ENCODE data around the gene NIT1. TPM values are rescaled to one million over a fixed set of nuclear protein-coding genes. Genes with fewer than 3 reads are reported as not detected.

NIT1 gene
- total and polyA plus RNA-seq, 9 of the 15 experiments (the other 6 are each of a cell fraction or from before 2014, with no cell fraction given): 18.4 to 76.0 (median 33.7) TPM

DNA sequence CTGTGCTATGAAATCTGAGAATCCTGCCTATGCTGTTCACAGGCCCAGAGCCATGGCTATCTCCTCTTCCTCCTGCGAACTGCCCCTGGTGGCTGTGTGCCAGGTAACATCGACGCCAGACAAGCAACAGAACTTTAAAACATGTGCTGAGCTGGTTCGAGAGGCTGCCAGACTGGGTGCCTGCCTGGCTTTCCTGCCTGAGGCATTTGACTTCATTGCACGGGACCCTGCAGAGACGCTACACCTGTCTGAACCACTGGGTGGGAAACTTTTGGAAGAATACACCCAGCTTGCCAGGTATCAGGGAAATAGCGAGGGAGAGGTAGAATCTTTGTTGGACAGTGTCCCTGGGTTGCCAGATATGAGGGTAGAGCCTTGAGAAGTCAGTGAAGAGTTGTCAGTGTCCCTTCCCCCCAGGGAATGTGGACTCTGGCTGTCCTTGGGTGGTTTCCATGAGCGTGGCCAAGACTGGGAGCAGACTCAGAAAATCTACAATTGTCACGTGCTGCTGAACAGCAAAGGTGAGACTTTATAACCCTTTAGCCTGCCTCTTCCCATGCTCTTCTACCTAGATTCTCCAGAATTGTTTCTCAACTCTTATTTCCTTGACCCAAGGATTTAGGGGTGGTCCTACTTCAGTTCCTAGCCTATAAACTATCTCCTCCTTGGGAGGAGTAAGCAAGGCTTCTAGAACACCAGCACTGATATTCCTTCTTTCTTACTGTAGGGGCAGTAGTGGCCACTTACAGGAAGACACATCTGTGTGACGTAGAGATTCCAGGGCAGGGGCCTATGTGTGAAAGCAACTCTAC is 1.4 kb downstream of the NIT1 start (continued):
- peak in 1 of 3 experiments; percentile 23 for TF ChIP-seq YY1 (IDR thresholded peaks at IDR 0.05; ENCODE audit: borderline replicate concordance in 1 of 3, control insufficient read depth in 1 of 3, extremely low read depth in 1 of 3, insufficient read depth in 3 of 3, insufficient read length in 1 of 3, insufficient replicate concordance in 2 of 3, low read depth in 1 of 3, low read length in 2 of 3)
- TF ChIP-seq U2AF2 (optimal IDR thresholded peaks at IDR 0.05; ENCODE audit: low read depth, low read length): no peak
- TF ChIP-seq POLR2G (IDR thresholded peaks at IDR 0.05; ENCODE audit: low read depth, low read length): no peak
- TF ChIP-seq JUN (IDR thresholded peaks at IDR 0.05; ENCODE audit: borderline replicate concordance, low read depth, low read length): no peak
- TF ChIP-seq JUN (CRISPR knock-in tag; IDR thresholded peaks at IDR 0.05; ENCODE audit: borderline replicate concordance): no peak
- no peak for TF ChIP-seq TSC22D4 (tag; IDR thresholded peaks at IDR 0.05)
- TF ChIP-seq, protein P1, sequence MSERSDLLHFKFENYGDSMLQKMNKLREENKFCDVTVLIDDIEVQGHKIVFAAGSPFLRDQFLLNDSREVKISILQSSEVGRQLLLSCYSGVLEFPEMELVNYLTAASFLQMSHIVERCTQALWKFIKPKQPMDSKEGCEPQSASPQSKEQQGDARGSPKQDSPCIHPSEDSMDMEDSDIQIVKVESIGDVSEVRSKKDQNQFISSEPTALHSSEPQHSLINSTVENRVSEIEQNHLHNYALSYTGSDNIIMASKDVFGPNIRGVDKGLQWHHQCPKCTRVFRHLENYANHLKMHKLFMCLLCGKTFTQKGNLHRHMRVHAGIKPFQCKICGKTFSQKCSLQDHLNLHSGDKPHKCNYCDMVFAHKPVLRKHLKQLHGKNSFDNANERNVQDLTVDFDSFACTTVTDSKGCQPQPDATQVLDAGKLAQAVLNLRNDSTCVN (CRISPR knock-in tag; IDR thresholded peaks at IDR 0.05): no peak
- peak; percentile 79; the same call in 1 of the 2 replicates for TF ChIP-seq POLR2AphosphoS2 (IDR thresholded peaks at IDR 0.05; ENCODE audit: low read length)
- TF ChIP-seq HDGF (IDR thresholded peaks at IDR 0.05): no peak
- TF ChIP-seq RBM15 (IDR thresholded peaks at IDR 0.05; ENCODE audit: insufficient read depth, low read length): no peak
- TF ChIP-seq, protein P2, sequence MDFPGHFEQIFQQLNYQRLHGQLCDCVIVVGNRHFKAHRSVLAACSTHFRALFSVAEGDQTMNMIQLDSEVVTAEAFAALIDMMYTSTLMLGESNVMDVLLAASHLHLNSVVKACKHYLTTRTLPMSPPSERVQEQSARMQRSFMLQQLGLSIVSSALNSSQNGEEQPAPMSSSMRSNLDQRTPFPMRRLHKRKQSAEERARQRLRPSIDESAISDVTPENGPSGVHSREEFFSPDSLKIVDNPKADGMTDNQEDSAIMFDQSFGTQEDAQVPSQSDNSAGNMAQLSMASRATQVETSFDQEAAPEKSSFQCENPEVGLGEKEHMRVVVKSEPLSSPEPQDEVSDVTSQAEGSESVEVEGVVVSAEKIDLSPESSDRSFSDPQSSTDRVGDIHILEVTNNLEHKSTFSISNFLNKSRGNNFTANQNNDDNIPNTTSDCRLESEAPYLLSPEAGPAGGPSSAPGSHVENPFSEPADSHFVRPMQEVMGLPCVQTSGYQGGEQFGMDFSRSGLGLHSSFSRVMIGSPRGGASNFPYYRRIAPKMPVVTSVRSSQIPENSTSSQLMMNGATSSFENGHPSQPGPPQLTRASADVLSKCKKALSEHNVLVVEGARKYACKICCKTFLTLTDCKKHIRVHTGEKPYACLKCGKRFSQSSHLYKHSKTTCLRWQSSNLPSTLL (IDR thresholded peaks at IDR 0.05): no peak
- TF ChIP-seq TCF3 (CRISPR knock-in tag; IDR thresholded peaks at IDR 0.05): no peak
- no peak for TF ChIP-seq KLF1 (tag; IDR thresholded peaks at IDR 0.05)
- no peak for TF ChIP-seq ATF1 (CRISPR knock-in tag; IDR thresholded peaks at IDR 0.05)
- TF ChIP-seq ATF1 (tag; IDR thresholded peaks at IDR 0.05): peak; percentile 90
- TF ChIP-seq BRF1 (IDR thresholded peaks at IDR 0.05; ENCODE audit: borderline replicate concordance, extremely low read depth, insufficient read length): no peak
- TF ChIP-seq, protein P3, sequence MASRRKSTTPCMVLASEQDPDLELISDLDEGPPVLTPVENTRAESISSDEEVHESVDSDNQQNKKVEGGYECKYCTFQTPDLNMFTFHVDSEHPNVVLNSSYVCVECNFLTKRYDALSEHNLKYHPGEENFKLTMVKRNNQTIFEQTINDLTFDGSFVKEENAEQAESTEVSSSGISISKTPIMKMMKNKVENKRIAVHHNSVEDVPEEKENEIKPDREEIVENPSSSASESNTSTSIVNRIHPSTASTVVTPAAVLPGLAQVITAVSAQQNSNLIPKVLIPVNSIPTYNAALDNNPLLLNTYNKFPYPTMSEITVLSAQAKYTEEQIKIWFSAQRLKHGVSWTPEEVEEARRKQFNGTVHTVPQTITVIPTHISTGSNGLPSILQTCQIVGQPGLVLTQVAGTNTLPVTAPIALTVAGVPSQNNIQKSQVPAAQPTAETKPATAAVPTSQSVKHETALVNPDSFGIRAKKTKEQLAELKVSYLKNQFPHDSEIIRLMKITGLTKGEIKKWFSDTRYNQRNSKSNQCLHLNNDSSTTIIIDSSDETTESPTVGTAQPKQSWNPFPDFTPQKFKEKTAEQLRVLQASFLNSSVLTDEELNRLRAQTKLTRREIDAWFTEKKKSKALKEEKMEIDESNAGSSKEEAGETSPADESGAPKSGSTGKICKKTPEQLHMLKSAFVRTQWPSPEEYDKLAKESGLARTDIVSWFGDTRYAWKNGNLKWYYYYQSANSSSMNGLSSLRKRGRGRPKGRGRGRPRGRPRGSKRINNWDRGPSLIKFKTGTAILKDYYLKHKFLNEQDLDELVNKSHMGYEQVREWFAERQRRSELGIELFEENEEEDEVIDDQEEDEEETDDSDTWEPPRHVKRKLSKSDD (conservative IDR thresholded peaks at IDR 0.05; ENCODE audit: low read length): no peak

All from K562 (cell line).